PC-3 (cell line): ENCODE results near the gene RECQL5. TPM values are rescaled to one million over a fixed set of nuclear protein-coding genes. Genes with fewer than 3 reads are reported as not detected.

Source experiments
- ATAC-seq: fragments of 200-7000 bp; cut with Tn5 transposase; 2 replicates; pipeline ENCODE4 v1.9.1; 2020; ENCODE audit warnings: mild to moderate bottlenecking, moderate library complexity
- BruUV-seq: library from RNA; stranded (reverse); fragments of 400-500 nt; replicated peaks from 2 replicates; lab custom pipeline; 2021; lab: Mats Ljungman, UMichigan
- CTCF ChIA-PET: fragments of 300-600 bp; sonication (Branson Sonifier 250); formaldehyde crosslinking; loops from one replicate; lab custom pipeline; 2022; ENCODE audit warnings: antibody characterized with exemption; lab: Charles Lee
- POLR2A ChIA-PET: fragments of 300-600 bp; sonication (Branson Sonifier 250); formaldehyde crosslinking; loops from one replicate; lab custom pipeline; 2022; ENCODE audit warnings: antibody characterized with exemption; ENCODE audit not compliant: unreplicated experiment; lab: Charles Lee
- DNase-seq: peaks from one replicate; pipeline ENCODE4 v3.0.0-alpha.2; 2015
- H2AFZ ChIP-seq: fragments of 300-600 bp; sonication (generic); 2 replicates; pipeline ENCODE4 v1.6.0; 2016; ENCODE audit warnings: antibody characterized with exemption, low read length
- H3F3A ChIP-seq: fragments of 300-600 bp; sonication (generic); one replicate; pipeline ENCODE4 v1.6.0; 2017; ENCODE audit warnings: antibody characterized with exemption, low read length, control low read depth, mild to moderate bottlenecking; ENCODE audit not compliant: unreplicated experiment
- H3K27ac ChIP-seq: fragments of 300-600 bp; sonication (generic); 2 replicates; pipeline ENCODE4 v1.5.1; 2016; ENCODE audit warnings: mild to moderate bottlenecking, low read length
- H3K27me3 ChIP-seq: fragments of 300-600 bp; sonication (generic); 2 replicates; pipeline ENCODE4 v1.6.1; 2016; ENCODE audit warnings: low read length, mixed read lengths
- H3K36me3 ChIP-seq: fragments of 300-600 bp; sonication (generic); 2 replicates; pipeline ENCODE4 v1.6.1; 2016; ENCODE audit warnings: low read depth, mixed run types, low read length, mixed read lengths
- H3K4me1 ChIP-seq: fragments of 300-600 bp; sonication (generic); 2 replicates; pipeline ENCODE4 v1.5.1; 2016; ENCODE audit warnings: low read length; ENCODE audit not compliant: insufficient read depth
- H3K4me2 ChIP-seq: fragments of 300-600 bp; sonication (generic); 2 replicates; pipeline ENCODE4 v1.6.0; 2016; ENCODE audit warnings: low read length
- H3K4me3 ChIP-seq: fragments of 300-600 bp; sonication (generic); 2 replicates; pipeline ENCODE4 v1.5.1; 2016; ENCODE audit warnings: mild to moderate bottlenecking, low read length, mixed read lengths
- H3K79me2 ChIP-seq: fragments of 300-600 bp; sonication (generic); 2 replicates; pipeline ENCODE4 v1.6.1; 2017; ENCODE audit warnings: low read length, mixed read lengths
- H3K9ac ChIP-seq: fragments of 300-600 bp; sonication (generic); 2 replicates; pipeline ENCODE4 v1.6.0; 2016; ENCODE audit warnings: mild to moderate bottlenecking, low read length
- H3K9me2 ChIP-seq: fragments of 300-600 bp; sonication (generic); replicated peaks from 2 replicates; pipeline ENCODE4 v1.6.1; 2016; ENCODE audit warnings: mixed run types, low read length, mixed read lengths
- H3K9me3 ChIP-seq: fragments of 300-600 bp; sonication (generic); 2 replicates; pipeline ENCODE4 v1.6.1; 2016; ENCODE audit warnings: low read length, mixed read lengths
- H4K20me1 ChIP-seq: fragments of 300-600 bp; sonication (generic); 2 replicates; pipeline ENCODE4 v1.6.1; 2016; ENCODE audit warnings: low read length, mixed read lengths
- CTCF ChIP-seq: fragments of 300-600 bp; sonication (generic); conservative IDR thresholded peaks from 2 replicates; pipeline ENCODE4 v1.5.1; 2017; ENCODE audit warnings: antibody characterized with exemption, low read depth, mild to moderate bottlenecking, low read length
- EZH2 ChIP-seq: fragments of 300-600 bp; sonication (generic); IDR thresholded peaks from one replicate; pipeline ENCODE4 v1.6.1; 2017; ENCODE audit warnings: antibody characterized with exemption, mild to moderate bottlenecking, low read length; ENCODE audit not compliant: unreplicated experiment
- EZH2phosphoT487 ChIP-seq: fragments of 300-600 bp; sonication (generic); IDR thresholded peaks from 2 replicates; pipeline ENCODE4 v1.6.1; 2018; ENCODE audit warnings: mild to moderate bottlenecking, antibody characterized with exemption, low read length, borderline replicate concordance
- intact Hi-C: fragments of 100-400 bp; cut with micrococcal nuclease; formaldehyde crosslinking; loops from 2 replicates; pipeline ENCODE4 v1.9.0; 2023
- total RNA-seq: library from RNA; depleted of rRNA; stranded (reverse); fragments of >200 nt; gene quantifications from 2 replicates; pipeline ENCODE4 v1.2.3, GENCODE V29; 2014

Gene RECQL5
- total RNA-seq, 1 experiment from 2014 or later, result 54.2 TPM

- Histone ChIP-seq H3K4me1 (peaks cover 16% of the 10 kb centered on the region), H2AFZ (no peak overlapping the region), H3K4me3 (no peak overlapping the region), H3K9ac (no peak overlapping the region), H3K9me3 (no peaks in the 10 kb centered on the region), H3K4me2 (no peak overlapping the region), H3K9me2 (no peaks in the 10 kb centered on the region), H3K27ac (no peak overlapping the region), H3F3A (peaks cover 9% of the 10 kb centered on the region), H3K27me3 (no peaks in the 10 kb centered on the region), H3K36me3 (peaks cover 52% of the 10 kb centered on the region), H4K20me1 (peaks cover 14% of the 10 kb centered on the region; the same call in 1 of the 2 replicates), H3K79me2 (peaks cover 81% of the 10 kb centered on the region)
- no peak for ATAC-seq
- POLR2A ChIA-PET, result no interaction called here
- CTCF ChIA-PET, result interaction anchor here (0.5 kb wide), 1 partner anchor 77 kb away, joined by 5 read pairs; no protein-coding TSS in a partner anchor
- no peak for DNase-seq
- TF ChIP-seq CTCF (no peak), EZH2 (no peak)
- no TSS peak for BruUV-seq
- intact Hi-C loops, result no loop called here
Measured at GRCh38 chr17:75670868-75671267, 3.9 kb upstream of the RECQL5 start.

- H3K27ac ChIP-seq, result no peak overlapping the region
- peak overlapping the region; percentile 84 for H3K4me2 ChIP-seq
- TF ChIP-seq EZH2 (no peak), CTCF (no peak), EZH2phosphoT487 (no peak)
- intact Hi-C loops, result no loop called here
- H3K4me3 ChIP-seq, result peak overlapping the region; percentile 88
- peaks cover 14% of the 10 kb centered on the region; the same call in 1 of the 2 replicates for H4K20me1 ChIP-seq
- peaks cover 6% of the 10 kb centered on the region for H3F3A ChIP-seq
- peaks cover 19% of the 10 kb centered on the region for H3K4me1 ChIP-seq
- no peak overlapping the region for H2AFZ ChIP-seq
- ChIA-PET POLR2A (no interaction called here), CTCF (no interaction called here)
- H3K9me2 ChIP-seq, result no peaks in the 10 kb centered on the region
- no TSS peak for BruUV-seq
- ATAC-seq, result no peak
- H3K9ac ChIP-seq, result peak overlapping the region; percentile 89; the same call in 1 of the 2 replicates
- no peaks in the 10 kb centered on the region for H3K9me3 ChIP-seq
- peaks cover 44% of the 10 kb centered on the region for H3K36me3 ChIP-seq
- DNase-seq, result no peak
- no peaks in the 10 kb centered on the region for H3K27me3 ChIP-seq
- peaks cover 76% of the 10 kb centered on the region for H3K79me2 ChIP-seq
Measured at GRCh38 chr17:75668489-75668888, 1.5 kb upstream of the RECQL5 start.

GRCh38 chr17:75667825-75668224 lies 871 bp upstream of the RECQL5 start:
- Histone ChIP-seq H3K4me1 (peaks cover 19% of the 10 kb centered on the region), H3K79me2 (peaks cover 71% of the 10 kb centered on the region), H3K9ac (peak overlapping the region; percentile 89), H3K4me3 (peak overlapping the region; percentile 88), H4K20me1 (peaks cover 14% of the 10 kb centered on the region; the same call in 1 of the 2 replicates), H2AFZ (no peak overlapping the region), H3K27ac (peak overlapping the region; percentile 63), H3K27me3 (no peaks in the 10 kb centered on the region), H3K36me3 (peaks cover 38% of the 10 kb centered on the region), H3K9me3 (no peaks in the 10 kb centered on the region), H3K4me2 (peak overlapping the region; percentile 84), H3K9me2 (no peaks in the 10 kb centered on the region), H3F3A (peaks cover 1% of the 10 kb centered on the region)
- BruUV-seq, result no TSS peak
- DNase-seq, result no peak
- no peak for ATAC-seq
- ChIA-PET POLR2A (interaction anchor here (0.6 kb wide), 1 partner anchor 15 kb away, joined by 3 read pairs; no protein-coding TSS in a partner anchor), CTCF (interaction anchor here (1.3 kb wide), 1 partner anchor 34 kb away, joined by 4 read pairs; no protein-coding TSS in a partner anchor)
- TF ChIP-seq CTCF, result no peak
- TF ChIP-seq EZH2, result no peak
- no peak for TF ChIP-seq EZH2phosphoT487
- intact Hi-C loops, result no loop called here
